GM10266 (cell line): ENCODE results near the gene RGS5.

Source experiments
- DNase-seq: peaks from one replicate; pipeline ENCODE4 v3.0.0; 2012; ENCODE audit errors: extremely low spot score
- CTCF ChIP-seq: IDR thresholded peaks from 2 replicates; pipeline ENCODE4 v1.5.1; 2012; ENCODE audit warnings: mild to moderate bottlenecking, low read depth; ENCODE audit not compliant: control insufficient read depth, insufficient read depth; ENCODE audit errors: missing control alignments

The RGS5 gene

GRCh38 chr1:163145435-163145834, 57.3 kb downstream of the RGS5 start:
- no peak for DNase-seq
- TF ChIP-seq CTCF: no peak

GRCh38 chr1:163144418-163144817, 58.3 kb downstream of the RGS5 start:
- no peak for DNase-seq
- TF ChIP-seq CTCF: no peak

GRCh38 chr1:163142152-163142551, 60.6 kb downstream of the RGS5 start:
- no peak for DNase-seq
- TF ChIP-seq CTCF: no peak

- DNase-seq: no peak
- TF ChIP-seq CTCF: no peak
These were observed 61.2 kb downstream of the RGS5 start for GRCh38 chr1:163141556-163141955.

GRCh38 chr1:163137556-163138265, 65.0 kb downstream of the RGS5 start:
- TF ChIP-seq CTCF: no peak
- no peak for DNase-seq

DNA sequence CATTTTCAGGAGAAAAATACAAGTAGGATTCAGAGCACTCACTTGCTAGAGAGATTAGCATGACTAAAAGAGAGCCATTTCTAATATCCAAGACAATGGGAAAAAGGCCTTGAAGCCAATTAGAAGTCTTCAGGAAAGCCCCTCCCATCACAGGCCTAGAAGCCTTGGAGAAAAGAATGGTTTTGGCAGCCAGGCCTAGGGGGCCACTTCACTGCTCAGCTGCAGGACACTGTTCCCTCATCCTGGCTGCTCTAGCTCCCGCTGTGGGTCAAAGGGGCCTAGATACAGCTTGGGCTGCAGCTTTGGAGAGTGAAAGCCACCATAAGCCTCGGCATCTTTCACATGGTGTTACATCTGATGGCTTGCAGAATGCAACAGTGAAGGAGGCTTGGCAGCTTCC, 70.7 kb downstream of the RGS5 start:
- DNase-seq: no peak
- no peak for TF ChIP-seq CTCF

DNA sequence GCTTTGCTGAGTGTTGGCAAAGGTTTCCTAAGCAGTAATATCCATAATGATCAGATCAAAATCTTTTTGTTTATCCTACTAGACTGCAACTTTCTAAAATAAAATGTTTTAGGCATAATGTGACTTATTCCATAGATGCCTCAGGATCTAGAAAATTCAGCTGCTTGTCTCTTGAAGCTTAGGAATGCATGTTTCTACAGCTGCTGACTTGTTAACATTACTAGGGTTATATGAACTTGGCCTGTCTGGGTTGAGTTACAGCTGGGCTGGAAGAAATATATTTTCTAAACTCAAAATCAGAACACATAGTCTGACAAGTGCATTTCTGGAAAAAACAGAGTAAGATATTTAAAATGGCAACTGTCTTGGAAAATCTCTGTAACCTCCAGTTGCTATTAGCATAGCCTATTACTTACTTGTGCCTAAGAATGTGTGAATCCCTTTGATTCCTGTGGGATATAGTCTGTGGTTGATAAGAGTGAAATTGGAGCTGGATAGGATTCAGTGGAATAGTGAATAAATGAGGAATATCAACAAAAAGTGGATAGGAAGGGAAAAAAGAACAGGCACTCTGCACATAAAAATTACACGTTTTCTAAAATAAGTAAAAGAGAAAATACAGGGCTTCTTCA, 72.4 kb downstream of the RGS5 start:
- TF ChIP-seq CTCF: no peak
- DNase-seq: no peak
